Measurements from ENCODE around the gene WHAMM. TPM values are rescaled to one million over a fixed set of nuclear protein-coding genes. Genes with fewer than 3 reads are reported as not detected.
"Not testable (repeated sequence)": the region's sequence is repeated elsewhere in the genome, so short reads cannot be mapped to it uniquely, and the experiment has no call there.

Gene WHAMM
- total and polyA plus RNA-seq, 4 donors: 2.0 to 11.8 (median 7.8) TPM

GRCh38 chr15:82864967-82865366, 55.5 kb downstream of the WHAMM start:
- intact Hi-C loops (cut with DNase I): no loop called here
- ATAC-seq (ENCODE audit: low FRiP score) (no peak), DNase-seq (no peak)
- H3K4me1 ChIP-seq (ENCODE audit: control insufficient read depth in 1 of 2, insufficient read depth in 2 of 2, low read length in 2 of 2): no peaks in the 10 kb centered on the region
- H3K9me3 ChIP-seq (ENCODE audit: control insufficient read depth, low read length): no peaks in the 10 kb centered on the region
- WGBS, 2 donors: 83 to 93% methylated on average over 2 of the region's 2 CpGs
- no peak overlapping the region for H3K27ac ChIP-seq (ENCODE audit: low read depth in 1 of 2, low read length in 2 of 2)
- H3K27me3 ChIP-seq (ENCODE audit: control insufficient read depth in 1 of 2, insufficient read depth in 2 of 2, low read length in 1 of 2): no peaks in the 10 kb centered on the region
- no peaks in the 10 kb centered on the region for H3K36me3 ChIP-seq (ENCODE audit: control insufficient read depth in 1 of 2, insufficient read depth in 2 of 2, low read length in 1 of 2)
- no peak overlapping the region for H3K4me3 ChIP-seq (ENCODE audit: low read length in 2 of 2)

DNA sequence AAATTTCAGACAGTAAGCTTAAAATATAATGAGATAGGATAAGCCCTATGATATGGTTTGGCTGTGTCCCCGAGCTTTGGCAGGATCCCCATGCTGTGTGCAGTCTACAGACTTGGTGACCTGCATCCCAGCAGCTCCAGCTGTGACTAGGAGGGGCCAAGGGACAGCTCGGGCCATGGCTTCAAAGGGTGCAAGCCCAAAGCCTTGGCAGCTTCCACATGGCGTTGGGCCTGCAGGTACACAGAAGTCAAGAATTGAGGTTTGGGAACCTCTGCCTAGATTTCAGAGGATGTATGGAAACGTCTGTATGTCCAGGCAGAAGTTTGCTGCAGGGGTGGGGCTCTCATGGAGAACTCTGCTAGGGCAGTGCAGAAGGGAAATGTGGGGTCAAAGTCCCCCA, 56.2 kb downstream of the WHAMM start:
- H3K4me1 ChIP-seq (ENCODE audit: control insufficient read depth in 1 of 2, insufficient read depth in 2 of 2, low read length in 2 of 2); H3K9me3 ChIP-seq (ENCODE audit: control insufficient read depth, low read length); H3K4me3 ChIP-seq (ENCODE audit: low read length in 2 of 2); H3K27ac ChIP-seq (ENCODE audit: low read depth in 1 of 2, low read length in 2 of 2); DNase-seq; ATAC-seq (ENCODE audit: low FRiP score); H3K36me3 ChIP-seq (ENCODE audit: control insufficient read depth in 1 of 2, insufficient read depth in 2 of 2, low read length in 1 of 2); H3K27me3 ChIP-seq (ENCODE audit: control insufficient read depth in 1 of 2, insufficient read depth in 2 of 2, low read length in 1 of 2); intact Hi-C loops (cut with DNase I): not testable (repeated sequence)
- WGBS, 2 donors: 60 to 65% methylated on average over 4 of the region's 4 CpGs

DNA sequence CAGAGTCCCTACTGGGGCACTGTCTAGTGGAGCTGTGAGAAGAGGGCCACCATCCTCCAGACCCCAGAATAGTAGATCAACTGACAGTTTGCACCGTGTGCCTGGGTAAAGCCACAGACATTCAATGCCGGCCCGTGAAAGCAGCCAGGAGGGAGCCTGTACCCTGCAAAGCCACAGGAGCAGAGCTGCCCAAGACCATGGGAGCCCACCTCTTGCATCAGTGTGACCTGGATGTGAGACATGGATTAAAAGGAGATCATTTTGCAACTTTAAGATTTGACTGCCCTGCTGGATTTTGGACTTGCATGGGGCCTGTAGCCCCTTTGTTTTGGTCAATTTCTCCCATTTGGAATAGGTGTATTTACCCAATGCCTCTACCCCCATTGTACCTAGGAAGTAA, 56.6 kb downstream of the WHAMM start:
- H3K27ac ChIP-seq (ENCODE audit: low read depth in 1 of 2, low read length in 2 of 2); H3K4me1 ChIP-seq (ENCODE audit: control insufficient read depth in 1 of 2, insufficient read depth in 2 of 2, low read length in 2 of 2); H3K9me3 ChIP-seq (ENCODE audit: control insufficient read depth, low read length); H3K27me3 ChIP-seq (ENCODE audit: control insufficient read depth in 1 of 2, insufficient read depth in 2 of 2, low read length in 1 of 2); H3K36me3 ChIP-seq (ENCODE audit: control insufficient read depth in 1 of 2, insufficient read depth in 2 of 2, low read length in 1 of 2); H3K4me3 ChIP-seq (ENCODE audit: low read length in 2 of 2); intact Hi-C loops (cut with DNase I); ATAC-seq (ENCODE audit: low FRiP score); DNase-seq: not testable (repeated sequence)
- WGBS, 2 donors: 78 to 88% methylated on average over 3 of the region's 3 CpGs

DNA sequence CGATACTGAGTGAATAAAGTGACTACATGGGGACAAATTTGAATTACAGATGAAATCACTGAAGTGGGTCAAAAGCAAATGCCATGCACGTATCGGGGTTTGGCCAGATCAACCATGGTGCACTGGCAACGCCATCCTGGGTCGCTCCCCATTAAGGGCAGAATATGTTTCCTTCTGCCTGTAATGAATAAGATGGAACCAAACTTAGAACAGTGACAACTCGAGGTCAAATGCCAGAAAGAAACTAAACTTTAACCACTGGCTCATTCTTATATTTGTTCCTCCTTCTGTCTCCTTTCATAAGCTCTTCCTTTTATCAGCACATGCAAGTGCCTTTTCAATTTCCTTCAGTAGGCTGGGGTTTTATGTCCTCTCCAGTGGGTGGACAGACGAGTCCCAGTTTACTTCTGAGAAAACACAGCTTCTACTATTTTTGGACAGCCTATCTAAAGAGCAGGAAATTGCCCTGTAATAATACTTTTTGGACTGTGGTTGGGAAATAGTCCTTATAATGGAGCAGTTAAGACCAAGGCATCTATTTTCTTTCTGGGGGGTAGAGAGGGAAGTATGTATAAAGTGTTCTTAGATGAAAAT, 61.4 kb downstream of the WHAMM start:
- Histone ChIP-seq H3K27ac (ENCODE audit: low read depth in 1 of 2, low read length in 2 of 2) (no peak overlapping the region), H3K27me3 (ENCODE audit: control insufficient read depth in 1 of 2, insufficient read depth in 2 of 2, low read length in 1 of 2) (no peaks in the 10 kb centered on the region), H3K4me1 (ENCODE audit: control insufficient read depth in 1 of 2, insufficient read depth in 2 of 2, low read length in 2 of 2) (no peaks in the 10 kb centered on the region), H3K36me3 (ENCODE audit: control insufficient read depth in 1 of 2, insufficient read depth in 2 of 2, low read length in 1 of 2) (peaks cover 0 to 3% of the 10 kb centered on the region in 2 donors), H3K9me3 (ENCODE audit: control insufficient read depth, low read length) (peaks cover 1% of the 10 kb centered on the region), H3K4me3 (ENCODE audit: low read length in 2 of 2) (no peak overlapping the region)
- no peak for DNase-seq
- WGBS, 2 donors: 59 to 60% methylated on average over 7 of the region's 7 CpGs
- intact Hi-C loops (cut with DNase I): no loop called here
- no peak for ATAC-seq (ENCODE audit: low FRiP score)

GRCh38 chr15:82871358-82871757, 61.9 kb downstream of the WHAMM start:
- H3K4me1 ChIP-seq (ENCODE audit: control insufficient read depth in 1 of 2, insufficient read depth in 2 of 2, low read length in 2 of 2): no peaks in the 10 kb centered on the region
- peaks cover 0 to 3% of the 10 kb centered on the region in 2 donors for H3K36me3 ChIP-seq (ENCODE audit: control insufficient read depth in 1 of 2, insufficient read depth in 2 of 2, low read length in 1 of 2)
- ATAC-seq (ENCODE audit: low FRiP score) (no peak), DNase-seq (no peak)
- H3K27me3 ChIP-seq (ENCODE audit: control insufficient read depth in 1 of 2, insufficient read depth in 2 of 2, low read length in 1 of 2): no peaks in the 10 kb centered on the region
- no peak overlapping the region for H3K4me3 ChIP-seq (ENCODE audit: low read length in 2 of 2)
- H3K27ac ChIP-seq (ENCODE audit: low read depth in 1 of 2, low read length in 2 of 2): no peak overlapping the region
- peaks cover 1% of the 10 kb centered on the region for H3K9me3 ChIP-seq (ENCODE audit: control insufficient read depth, low read length)
- WGBS, 2 donors: 49 to 53% methylated on average over 5 of the region's 5 CpGs
- intact Hi-C loops (cut with DNase I): no loop called here

GRCh38 chr15:82871832-82872484, 62.5 kb downstream of the WHAMM start:
- no peak for DNase-seq
- ATAC-seq (ENCODE audit: low FRiP score): no peak
- intact Hi-C loops (cut with DNase I): no loop called here

GRCh38 chr15:82873000-82873680, 63.7 kb downstream of the WHAMM start:
- H3K27ac ChIP-seq (ENCODE audit: low read depth in 1 of 2, low read length in 2 of 2): no peak overlapping the region
- no peaks in the 10 kb centered on the region for H3K27me3 ChIP-seq (ENCODE audit: control insufficient read depth in 1 of 2, insufficient read depth in 2 of 2, low read length in 1 of 2)
- intact Hi-C loops (cut with DNase I): no loop called here
- no peak overlapping the region for H3K4me3 ChIP-seq (ENCODE audit: low read length in 2 of 2)
- DNase-seq (no peak), ATAC-seq (ENCODE audit: low FRiP score) (no peak)
- peaks cover 1% of the 10 kb centered on the region for H3K9me3 ChIP-seq (ENCODE audit: control insufficient read depth, low read length)
- WGBS, 2 donors: 79% methylated on average over 7 of the region's 7 CpGs
- peaks cover 0 to 3% of the 10 kb centered on the region in 2 donors for H3K36me3 ChIP-seq (ENCODE audit: control insufficient read depth in 1 of 2, insufficient read depth in 2 of 2, low read length in 1 of 2)
- H3K4me1 ChIP-seq (ENCODE audit: control insufficient read depth in 1 of 2, insufficient read depth in 2 of 2, low read length in 2 of 2): no peaks in the 10 kb centered on the region

More at GRCh38 chr15:82871832-82872484, 62.5 kb downstream of the WHAMM start:
- peaks cover 0 to 3% of the 10 kb centered on the region in 2 donors for H3K36me3 ChIP-seq (ENCODE audit: control insufficient read depth in 1 of 2, insufficient read depth in 2 of 2, low read length in 1 of 2)
- H3K4me3 ChIP-seq (ENCODE audit: low read length in 2 of 2): no peak overlapping the region
- no peaks in the 10 kb centered on the region for H3K27me3 ChIP-seq (ENCODE audit: control insufficient read depth in 1 of 2, insufficient read depth in 2 of 2, low read length in 1 of 2)
- H3K4me1 ChIP-seq (ENCODE audit: control insufficient read depth in 1 of 2, insufficient read depth in 2 of 2, low read length in 2 of 2): no peaks in the 10 kb centered on the region
- no peak overlapping the region for H3K27ac ChIP-seq (ENCODE audit: low read depth in 1 of 2, low read length in 2 of 2)
- WGBS, 2 donors: 87 to 88% methylated on average over 7 of the region's 7 CpGs
- peaks cover 1% of the 10 kb centered on the region for H3K9me3 ChIP-seq (ENCODE audit: control insufficient read depth, low read length)

DNA sequence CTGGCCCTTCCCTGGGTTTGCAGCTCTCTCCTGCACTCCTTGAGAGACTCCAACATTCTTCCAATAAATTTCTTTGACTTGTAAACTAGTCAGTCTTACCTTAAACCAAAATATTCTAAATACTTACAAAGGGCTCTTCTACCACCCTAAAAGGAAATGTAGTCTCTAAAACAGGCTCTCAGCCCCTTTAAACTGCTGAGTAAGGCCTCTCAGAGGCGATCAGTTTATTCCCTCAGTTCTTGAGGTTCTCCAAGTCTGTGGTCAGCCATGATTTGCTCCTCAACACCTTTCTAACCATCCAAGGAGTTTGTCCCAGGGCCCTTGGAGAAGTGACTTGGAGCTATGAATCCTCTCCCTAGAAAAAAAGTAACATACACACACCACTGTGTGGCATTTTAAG, 64.8 kb downstream of the WHAMM start:
- intact Hi-C loops (cut with DNase I): no loop called here
- Histone ChIP-seq H3K4me3 (ENCODE audit: low read length in 2 of 2) (no peak overlapping the region), H3K4me1 (ENCODE audit: control insufficient read depth in 1 of 2, insufficient read depth in 2 of 2, low read length in 2 of 2) (no peaks in the 10 kb centered on the region), H3K36me3 (ENCODE audit: control insufficient read depth in 1 of 2, insufficient read depth in 2 of 2, low read length in 1 of 2) (peaks cover 0 to 3% of the 10 kb centered on the region in 2 donors), H3K27ac (ENCODE audit: low read depth in 1 of 2, low read length in 2 of 2) (no peak overlapping the region), H3K27me3 (ENCODE audit: control insufficient read depth in 1 of 2, insufficient read depth in 2 of 2, low read length in 1 of 2) (no peaks in the 10 kb centered on the region), H3K9me3 (ENCODE audit: control insufficient read depth, low read length) (peaks cover 1% of the 10 kb centered on the region)
- DNase-seq (no peak), ATAC-seq (ENCODE audit: low FRiP score) (no peak)
- 78 to 82% methylated on average over 1 of the region's 1 CpG for WGBS, 2 donors

GRCh38 chr15:82874961-82875360, 65.5 kb downstream of the WHAMM start:
- Histone ChIP-seq H3K36me3 (ENCODE audit: control insufficient read depth in 1 of 2, insufficient read depth in 2 of 2, low read length in 1 of 2) (peaks cover 0 to 3% of the 10 kb centered on the region in 2 donors), H3K4me1 (ENCODE audit: control insufficient read depth in 1 of 2, insufficient read depth in 2 of 2, low read length in 2 of 2) (no peaks in the 10 kb centered on the region), H3K27ac (ENCODE audit: low read depth in 1 of 2, low read length in 2 of 2) (no peak overlapping the region), H3K9me3 (ENCODE audit: control insufficient read depth, low read length) (peaks cover 1% of the 10 kb centered on the region), H3K27me3 (ENCODE audit: control insufficient read depth in 1 of 2, insufficient read depth in 2 of 2, low read length in 1 of 2) (no peaks in the 10 kb centered on the region), H3K4me3 (ENCODE audit: low read length in 2 of 2) (no peak overlapping the region)
- intact Hi-C loops (cut with DNase I): no loop called here
- WGBS, 2 donors: 78 to 81% methylated on average over 10 of the region's 10 CpGs
- no peak for DNase-seq
- ATAC-seq (ENCODE audit: low FRiP score): no peak

Measured in aorta (tissue), 5 donors.